ENCODE data around the gene CCDC85C. TPM values are rescaled to one million over a fixed set of nuclear protein-coding genes. Genes with fewer than 3 reads are reported as not detected.

The CCDC85C gene
- total RNA-seq, 1 experiment from 2014 or later = 33.2 TPM

DNA sequence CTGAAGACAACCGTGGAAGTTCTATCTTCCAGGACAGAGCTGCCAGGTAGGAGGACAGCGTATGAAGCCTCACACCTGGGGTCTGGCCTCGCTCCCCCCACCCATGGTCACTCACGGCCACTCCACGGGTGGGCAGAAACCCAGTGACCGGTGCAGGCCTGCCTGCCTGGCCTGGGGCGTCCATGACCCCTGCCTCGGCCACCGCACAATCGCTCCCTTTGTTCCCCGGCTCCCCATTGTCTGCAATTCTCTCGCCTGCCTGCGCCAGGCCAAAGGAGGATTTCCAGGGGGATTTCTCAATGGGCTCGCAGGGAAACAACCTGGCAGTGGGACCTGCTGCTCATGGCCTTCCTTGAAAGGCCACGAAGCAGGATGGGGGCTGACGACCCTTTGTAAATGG is 22.6 kb downstream of the CCDC85C start:
- Mint-ChIP-seq H3K27me3 (ENCODE audit: low read depth) (no peaks in the 10 kb centered on the region; the same call in 1 of the 2 replicates), H3K4me1 (peaks cover 22 to 44% of the 10 kb centered on the region in 2 experiments), H3K27ac (no peak overlapping the region), H3K9me3 (no peaks in the 10 kb centered on the region), H3K4me3 (no peak overlapping the region), H3K36me3 (ENCODE audit: insufficient read depth in 1 of 3, low read depth in 3 of 3) (peaks cover 0 to 6% (median 0%) of the 10 kb centered on the region in 3 experiments; a peak in 2 of 7 replicates)
- H3K9me3 ChIP-seq (ENCODE audit: control insufficient read depth, low read depth, low read length) = no peaks in the 10 kb centered on the region
- H2BK12ac ChIP-seq (ENCODE audit: insufficient read length, low read depth, low read length) = no peak overlapping the region
- no peak overlapping the region for H2AFZ ChIP-seq (ENCODE audit: low read length)
- no CpG with 5 or more reads among the region's 16 CpGs for WGBS (ENCODE audit: extremely low coverage, insufficient read length, low lambda C conversion rate)
- H2BK120ac ChIP-seq (ENCODE audit: low read depth, low read length, poor library complexity, severe bottlenecking) = no peak overlapping the region
- H2BK20ac ChIP-seq (ENCODE audit: low read depth, low read length, poor library complexity, severe bottlenecking) = no peak overlapping the region
- H2BK15ac ChIP-seq (ENCODE audit: low read depth, low read length) = no peak overlapping the region
- no peak overlapping the region for H2BK5ac ChIP-seq (ENCODE audit: insufficient read length, low read length)
- H3K4me2 ChIP-seq (ENCODE audit: insufficient read depth, insufficient read length, low read length) = no peak overlapping the region
- no peaks in the 10 kb centered on the region for H3K27me3 ChIP-seq (ENCODE audit: insufficient read depth, low read length)
- no peak for TF ChIP-seq CTCF (conservative IDR thresholded peaks at IDR 0.05)
- no peak overlapping the region for H3K9ac ChIP-seq (ENCODE audit: extremely low read depth, insufficient read length, low read length)
- no peak overlapping the region for H4K5ac ChIP-seq (ENCODE audit: insufficient read length, low read depth, low read length)
- H3K14ac ChIP-seq (ENCODE audit: insufficient read depth, low read length) = no peak overlapping the region
- no peak overlapping the region for H3K23ac ChIP-seq (ENCODE audit: insufficient read length, low read depth, low read length)
- no peaks in the 10 kb centered on the region; the same call in 1 of the 2 replicates for H3K4me1 ChIP-seq (ENCODE audit: insufficient read depth, low read length)
- H2AK5ac ChIP-seq (ENCODE audit: insufficient read length, low read length) = no peak overlapping the region
- no peak overlapping the region for H4K91ac ChIP-seq (ENCODE audit: insufficient read length, low read depth, low read length)
- no peak for DNase-seq
- H3K56ac ChIP-seq (ENCODE audit: insufficient read length, low read depth, low read length) = no peak overlapping the region
- H3K4ac ChIP-seq (ENCODE audit: low read depth, low read length) = no peak overlapping the region
- H4K20me1 ChIP-seq (ENCODE audit: control insufficient read depth, insufficient read depth, insufficient read length) = peaks cover 3% of the 10 kb centered on the region
- no peak overlapping the region for H3T11ph ChIP-seq (ENCODE audit: low read length)
- peaks cover 2% of the 10 kb centered on the region; the same call in 1 of the 2 replicates for H3K79me2 ChIP-seq (ENCODE audit: insufficient read depth, low read length)
- no peaks in the 10 kb centered on the region for H3K23me2 ChIP-seq (ENCODE audit: insufficient read length, low read depth, low read length, poor library complexity, severe bottlenecking)
- no peak overlapping the region for H4K8ac ChIP-seq (replicated peaks; ENCODE audit: insufficient read length, low read depth, low read length)
- H3K27ac ChIP-seq (ENCODE audit: insufficient read length, low read depth, low read length) = no peak overlapping the region
- H3K18ac ChIP-seq (ENCODE audit: insufficient read length, low read depth, low read length) = no peak overlapping the region
- no peaks in the 10 kb centered on the region for H3K79me1 ChIP-seq (ENCODE audit: insufficient read depth, low read depth, low read length, poor library complexity, severe bottlenecking)
